Myometrial cell (primary cell): ENCODE results near the gene HSD17B4. TPM values are rescaled to one million over a fixed set of nuclear protein-coding genes. Genes with fewer than 3 reads are reported as not detected.

Experiments used
- total RNA-seq: library from RNA; depleted of rRNA; stranded (reverse); fragments of >200 nt; gene quantifications from 2 replicates; pipeline ENCODE4 v1.2.3, GENCODE V29; 2015

Gene HSD17B4
- total RNA-seq, result 104 and 139 TPM in 2 replicates

GRCh38 chr5:119452373-119453039 is at the start of gene HSD17B4:
TSS of gene HSD17B4 (plus strand) at chr5:119452497. CDS start at chr5:119452576, 79 bp downstream.

Other genes starting within 250 kb of the HSD17B4 start
- gene TNFAIP8, start 96.5 kb upstream of the HSD17B4 start, total RNA-seq, result 7.3 and 8.1 TPM in 2 replicates
- gene FAM170A, start 177.1 kb downstream of the HSD17B4 start, total RNA-seq, result not detected in 2 replicates